Left lung (tissue), 10 donors: ENCODE results near the gene PRLHR. TPM values are rescaled to one million over a fixed set of nuclear protein-coding genes. Genes with fewer than 3 reads are reported as not detected.

Experiments
- ATAC-seq: fragments of 200-7000 bp; cut with Tn5 transposase; one replicate; pipeline ENCODE4 v1.9.1; 2020; ENCODE audit warnings: moderate library complexity
- DNase-seq, 4 donors: peaks; one replicate each; pipeline ENCODE4 v3.0.0-alpha.2; 2013 to 2020
- H3K27ac ChIP-seq, 2 donors: fragments of 200-600 bp; sonication (generic) in 1 of 2; one replicate each; pipeline versions ENCODE4 v1.5.0 to v1.8.0; 2020 to 2021
- H3K27me3 ChIP-seq, 2 donors: fragments of 200-600 bp; sonication (generic) in 1 of 2; one replicate each; pipeline versions ENCODE4 v1.5.0 to v1.8.0; 2020 to 2021
- H3K36me3 ChIP-seq, 2 donors: fragments of 200-600 bp; sonication (generic) in 1 of 2; one replicate each; pipeline versions ENCODE4 v1.5.0 to v1.8.0; 2020 to 2021
- H3K4me1 ChIP-seq, 2 donors: fragments of 200-600 bp; one replicate each; pipeline ENCODE4 v1.8.0; 2021
- H3K4me3 ChIP-seq, 2 donors: fragments of 200-600 bp; sonication (generic) in 1 of 2; one replicate each; pipeline versions ENCODE4 v1.5.0 to v1.8.0; 2020 to 2021; ENCODE audit warnings: mild to moderate bottlenecking in 1 of 2
- H3K9me3 ChIP-seq, 2 donors: fragments of 200-600 bp; sonication (generic) in 1 of 2; one replicate each; pipeline versions ENCODE4 v1.5.0 to v1.8.0; 2020 to 2021
- intact Hi-C, 2 donors: fragments of 100-400 bp; cut with DNase I; formaldehyde crosslinking; loops; one replicate each; pipeline versions ENCODE4 v1.11.2 to v1.14.2; 2022
- polyA plus RNA-seq, 6 donors: library from polyadenylated mRNA; unstranded; fragments of 120-200 nt; gene quantifications; one replicate each; pipeline ENCODE4 v1.2.1, GENCODE V29; 2013; ENCODE audit not compliant: insufficient read length in 6 of 6
- total RNA-seq, 2 donors: library from RNA; stranded (reverse); fragmentation: NEBNext Ultra II Directional; extraction: Animal tissue kit (Norgen Biotek cat#: 25700); gene quantifications; one replicate each; pipeline ENCODE4 v1.2.1, GENCODE V29; 2021
- TF ChIP-seq, protein P1 (sequence below), 2 donors: fragments of 200-600 bp; sonication (generic) in 1 of 2; IDR thresholded peaks; one replicate each; pipeline versions ENCODE4 v1.5.0 to v1.8.0; 2021; ENCODE audit warnings: antibody characterized with exemption in 2 of 2
- donor health status: DM: no; HTN: yes; CAD: no.
- donor health status: DM: no; HTN: no; CAD: no.

PRLHR gene
- total and polyA plus RNA-seq, 8 donors = 0.03 to 0.08 (median 0.04) TPM; not detected in 2

DNA sequence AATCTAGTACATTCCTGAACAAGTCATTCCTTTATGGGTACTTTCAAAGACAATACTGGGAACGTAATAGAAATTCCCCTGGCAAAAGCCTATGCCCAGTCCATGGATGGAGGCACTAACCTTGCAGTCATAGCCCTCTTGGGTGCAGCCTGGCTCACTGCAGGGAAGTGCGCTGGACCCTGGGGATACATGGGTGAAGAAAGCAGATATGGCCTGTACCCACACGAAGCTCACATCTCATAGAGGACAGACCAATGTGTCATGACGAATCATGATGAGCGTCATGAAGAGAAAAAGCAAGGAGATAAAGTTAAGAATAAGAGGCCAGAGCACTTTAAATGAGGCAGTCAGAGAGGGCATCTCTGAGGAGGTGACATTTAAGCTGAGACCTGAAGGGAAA lies 11.8 kb downstream of the PRLHR start:
- TF ChIP-seq, protein P1, sequence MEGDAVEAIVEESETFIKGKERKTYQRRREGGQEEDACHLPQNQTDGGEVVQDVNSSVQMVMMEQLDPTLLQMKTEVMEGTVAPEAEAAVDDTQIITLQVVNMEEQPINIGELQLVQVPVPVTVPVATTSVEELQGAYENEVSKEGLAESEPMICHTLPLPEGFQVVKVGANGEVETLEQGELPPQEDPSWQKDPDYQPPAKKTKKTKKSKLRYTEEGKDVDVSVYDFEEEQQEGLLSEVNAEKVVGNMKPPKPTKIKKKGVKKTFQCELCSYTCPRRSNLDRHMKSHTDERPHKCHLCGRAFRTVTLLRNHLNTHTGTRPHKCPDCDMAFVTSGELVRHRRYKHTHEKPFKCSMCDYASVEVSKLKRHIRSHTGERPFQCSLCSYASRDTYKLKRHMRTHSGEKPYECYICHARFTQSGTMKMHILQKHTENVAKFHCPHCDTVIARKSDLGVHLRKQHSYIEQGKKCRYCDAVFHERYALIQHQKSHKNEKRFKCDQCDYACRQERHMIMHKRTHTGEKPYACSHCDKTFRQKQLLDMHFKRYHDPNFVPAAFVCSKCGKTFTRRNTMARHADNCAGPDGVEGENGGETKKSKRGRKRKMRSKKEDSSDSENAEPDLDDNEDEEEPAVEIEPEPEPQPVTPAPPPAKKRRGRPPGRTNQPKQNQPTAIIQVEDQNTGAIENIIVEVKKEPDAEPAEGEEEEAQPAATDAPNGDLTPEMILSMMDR (IDR thresholded peaks at IDR 0.05) = no peak
- H3K27ac ChIP-seq = no peak overlapping the region
- no peaks in the 10 kb centered on the region for H3K9me3 ChIP-seq
- H3K4me3 ChIP-seq = no peak overlapping the region
- no peak for DNase-seq
- H3K4me1 ChIP-seq = no peaks in the 10 kb centered on the region
- ATAC-seq = no peak
- peaks cover 0 to 16% of the 10 kb centered on the region in 2 donors for H3K27me3 ChIP-seq
- H3K36me3 ChIP-seq = no peaks in the 10 kb centered on the region
- intact Hi-C loops = no loop called here

DNA sequence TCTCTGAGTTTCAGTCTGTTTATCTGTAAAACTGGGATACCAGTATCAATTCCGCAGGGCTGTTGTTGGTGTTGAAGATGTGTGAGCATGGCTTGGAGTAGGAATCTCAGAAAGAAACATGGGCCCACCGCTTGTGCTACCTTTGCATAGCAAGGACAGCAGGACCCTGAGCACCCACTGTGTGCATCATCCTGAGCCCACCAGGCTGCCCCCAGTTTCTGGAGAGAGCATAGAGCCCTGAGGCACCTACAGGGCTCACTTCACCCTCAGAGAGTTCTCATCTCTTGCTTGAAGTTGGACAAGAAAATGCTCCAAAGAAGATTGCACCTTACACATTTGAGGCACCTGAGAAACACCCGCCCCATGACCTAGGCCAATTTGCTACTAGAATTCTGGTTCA lies 12.9 kb downstream of the PRLHR start:
- no peaks in the 10 kb centered on the region for H3K36me3 ChIP-seq
- H3K4me3 ChIP-seq = no peak overlapping the region
- TF ChIP-seq, protein P1 (IDR thresholded peaks at IDR 0.05) = no peak
- H3K4me1 ChIP-seq = no peaks in the 10 kb centered on the region
- H3K27ac ChIP-seq = no peak overlapping the region
- peaks cover 0 to 5% of the 10 kb centered on the region in 2 donors for H3K27me3 ChIP-seq
- no peaks in the 10 kb centered on the region for H3K9me3 ChIP-seq
- no peak for ATAC-seq
- no peak for DNase-seq
- intact Hi-C loops = no loop called here

DNA sequence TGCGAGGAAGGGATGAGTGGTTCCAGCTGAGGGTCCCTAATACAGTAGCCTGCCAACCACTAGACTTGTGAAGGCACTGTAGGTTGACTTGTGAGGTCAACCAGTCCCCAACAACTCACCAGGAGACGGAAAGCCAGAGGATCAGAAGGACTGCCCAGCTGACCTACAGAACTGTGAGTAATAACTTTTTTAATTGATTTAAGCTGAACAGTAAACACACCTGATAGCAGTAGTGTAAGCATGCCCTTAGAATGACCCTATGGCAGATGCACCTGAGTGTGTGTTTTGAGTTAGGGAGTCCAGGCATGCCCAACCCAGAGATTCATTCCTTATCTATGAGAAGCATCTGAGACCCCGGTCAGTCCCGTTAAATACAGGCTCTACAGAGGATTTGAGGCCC lies 14.1 kb downstream of the PRLHR start:
- H3K9me3 ChIP-seq = no peaks in the 10 kb centered on the region
- TF ChIP-seq, protein P1 (IDR thresholded peaks at IDR 0.05) = no peak
- no peaks in the 10 kb centered on the region for H3K27me3 ChIP-seq
- no peaks in the 10 kb centered on the region for H3K4me1 ChIP-seq
- H3K36me3 ChIP-seq = no peaks in the 10 kb centered on the region
- intact Hi-C loops = no loop called here
- DNase-seq = no peak
- H3K27ac ChIP-seq = no peak overlapping the region
- no peak overlapping the region for H3K4me3 ChIP-seq
- ATAC-seq = no peak

DNA sequence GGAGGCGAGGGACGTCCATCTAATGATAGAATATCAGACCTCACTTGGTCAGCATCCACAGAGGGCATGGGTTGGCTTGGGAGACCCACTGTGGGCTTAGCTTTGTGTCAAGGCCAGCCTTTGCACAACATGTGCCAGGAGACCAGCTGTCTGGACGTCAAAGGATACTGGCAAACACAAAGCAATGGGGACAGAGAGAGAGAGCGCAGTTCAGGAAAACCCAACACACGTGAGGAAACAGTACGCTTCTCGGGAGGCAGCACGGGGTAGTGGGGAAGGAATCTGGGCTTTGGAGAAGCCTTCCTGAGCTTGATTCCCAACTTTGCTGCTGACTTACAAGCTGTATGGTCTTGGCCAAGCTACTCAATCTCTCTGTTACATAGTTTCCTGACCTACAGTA lies 14.7 kb downstream of the PRLHR start:
- Histone ChIP-seq H3K4me1 (no peaks in the 10 kb centered on the region), H3K36me3 (no peaks in the 10 kb centered on the region), H3K4me3 (no peak overlapping the region), H3K9me3 (no peaks in the 10 kb centered on the region), H3K27ac (no peak overlapping the region), H3K27me3 (no peaks in the 10 kb centered on the region)
- intact Hi-C loops = no loop called here
- no peak for ATAC-seq
- DNase-seq = no peak
- TF ChIP-seq, protein P1 (IDR thresholded peaks at IDR 0.05) = no peak

DNA sequence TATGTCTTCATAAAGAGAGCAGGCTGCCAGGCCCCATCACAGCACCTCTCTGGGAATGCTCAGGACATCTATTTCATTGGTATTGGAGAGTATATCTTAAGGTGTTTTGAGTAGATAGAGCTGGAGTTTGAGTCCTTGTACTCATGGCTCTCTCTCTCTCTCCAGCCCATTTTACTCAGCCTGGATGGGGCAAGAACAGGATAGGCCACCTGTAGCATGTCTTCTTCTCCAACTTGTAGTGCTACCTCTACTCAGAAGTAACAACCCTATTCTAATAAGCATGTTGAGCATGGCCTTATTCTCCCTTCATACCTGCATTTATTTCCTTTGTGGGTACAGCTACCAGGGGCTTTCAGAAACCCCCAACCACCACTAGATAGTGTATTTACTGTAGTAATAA lies 21.9 kb downstream of the PRLHR start:
- intact Hi-C loops = no loop called here

More for the DNA sequence above, 21.9 kb downstream of the PRLHR start:
- H3K9me3 ChIP-seq = no peaks in the 10 kb centered on the region
- DNase-seq (no peak), ATAC-seq (no peak)
- no peaks in the 10 kb centered on the region for H3K36me3 ChIP-seq
- H3K27me3 ChIP-seq = no peaks in the 10 kb centered on the region
- H3K4me1 ChIP-seq = no peaks in the 10 kb centered on the region
- H3K4me3 ChIP-seq = no peak overlapping the region
- TF ChIP-seq, protein P1 (IDR thresholded peaks at IDR 0.05) = no peak
- H3K27ac ChIP-seq = no peak overlapping the region
